OCI-LY3 (cell line): ENCODE measurements around the gene PPP1R9A.

Experiments used
- EZH2phosphoT487 ChIP-seq: fragments of 200-600 bp; shearing (Covaris generic); IDR thresholded peaks from 2 replicates; pipeline ENCODE4 v1.6.1; 2018; ENCODE audit warnings: antibody characterized with exemption, mixed run types, low read depth
- TF ChIP-seq, protein P1 (sequence below): fragments of 200-600, 300-600 bp; sonication (generic); IDR thresholded peaks from 2 replicates; pipeline ENCODE4 v1.5.1; 2014; ENCODE audit warnings: antibody characterized with exemption, low read length, low read depth

GRCh38 chr7:95242266-95242665 is 334.9 kb downstream of the PPP1R9A start:
- TF ChIP-seq, protein P1, sequence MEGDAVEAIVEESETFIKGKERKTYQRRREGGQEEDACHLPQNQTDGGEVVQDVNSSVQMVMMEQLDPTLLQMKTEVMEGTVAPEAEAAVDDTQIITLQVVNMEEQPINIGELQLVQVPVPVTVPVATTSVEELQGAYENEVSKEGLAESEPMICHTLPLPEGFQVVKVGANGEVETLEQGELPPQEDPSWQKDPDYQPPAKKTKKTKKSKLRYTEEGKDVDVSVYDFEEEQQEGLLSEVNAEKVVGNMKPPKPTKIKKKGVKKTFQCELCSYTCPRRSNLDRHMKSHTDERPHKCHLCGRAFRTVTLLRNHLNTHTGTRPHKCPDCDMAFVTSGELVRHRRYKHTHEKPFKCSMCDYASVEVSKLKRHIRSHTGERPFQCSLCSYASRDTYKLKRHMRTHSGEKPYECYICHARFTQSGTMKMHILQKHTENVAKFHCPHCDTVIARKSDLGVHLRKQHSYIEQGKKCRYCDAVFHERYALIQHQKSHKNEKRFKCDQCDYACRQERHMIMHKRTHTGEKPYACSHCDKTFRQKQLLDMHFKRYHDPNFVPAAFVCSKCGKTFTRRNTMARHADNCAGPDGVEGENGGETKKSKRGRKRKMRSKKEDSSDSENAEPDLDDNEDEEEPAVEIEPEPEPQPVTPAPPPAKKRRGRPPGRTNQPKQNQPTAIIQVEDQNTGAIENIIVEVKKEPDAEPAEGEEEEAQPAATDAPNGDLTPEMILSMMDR: no peak
- TF ChIP-seq EZH2phosphoT487: no peak
